IPS-18c (cell line): ENCODE measurements around the gene KCTD4.

Experiments
- H3K4me3 ChIP-seq: 2 replicates; pipeline ENCODE4 v1.7.0; 2013; ENCODE audit warnings: low read depth, mild to moderate bottlenecking, low read length, moderate library complexity; ENCODE audit not compliant: insufficient read depth
- H3K9me3 ChIP-seq: one replicate; pipeline ENCODE4 v1.6.1; 2013; ENCODE audit warnings: mild to moderate bottlenecking, low read length, moderate library complexity; ENCODE audit not compliant: control insufficient read depth, insufficient read depth

Gene KCTD4

DNA sequence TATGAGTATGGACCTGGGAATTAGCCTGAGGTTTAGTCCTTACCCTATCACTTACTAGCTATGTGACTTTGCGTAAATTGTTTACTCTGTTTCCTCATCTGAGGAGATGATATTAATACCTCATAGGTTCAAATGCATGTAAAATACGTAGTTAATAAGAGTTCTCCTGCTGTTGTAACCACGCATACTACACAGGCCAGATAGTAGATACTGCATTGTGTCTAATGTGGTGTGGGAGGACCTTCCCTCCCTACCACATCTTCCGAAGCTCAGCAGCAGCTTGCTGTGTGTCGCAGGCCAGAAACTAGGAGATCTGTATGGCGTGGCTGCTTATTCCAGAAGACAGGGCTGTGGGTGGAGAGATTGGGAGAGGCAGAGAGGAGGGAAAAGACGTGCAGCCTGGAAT, 57.5 kb downstream of the KCTD4 start:
- Histone ChIP-seq H3K4me3 (no peak overlapping the region), H3K9me3 (no peaks in the 10 kb centered on the region)
